ENCODE results near the gene FATE1. TPM values are rescaled to one million over a fixed set of nuclear protein-coding genes. Genes with fewer than 3 reads are reported as not detected.
"Not testable (repeated sequence)": the region's sequence is repeated elsewhere in the genome, so short reads cannot be mapped to it uniquely, and the experiment has no call there.

The FATE1 gene, protein sequence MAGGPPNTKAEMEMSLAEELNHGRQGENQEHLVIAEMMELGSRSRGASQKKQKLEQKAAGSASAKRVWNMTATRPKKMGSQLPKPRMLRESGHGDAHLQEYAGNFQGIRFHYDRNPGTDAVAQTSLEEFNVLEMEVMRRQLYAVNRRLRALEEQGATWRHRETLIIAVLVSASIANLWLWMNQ
- total RNA-seq: not detected
- long read RNA-seq: 0 reads

DNA sequence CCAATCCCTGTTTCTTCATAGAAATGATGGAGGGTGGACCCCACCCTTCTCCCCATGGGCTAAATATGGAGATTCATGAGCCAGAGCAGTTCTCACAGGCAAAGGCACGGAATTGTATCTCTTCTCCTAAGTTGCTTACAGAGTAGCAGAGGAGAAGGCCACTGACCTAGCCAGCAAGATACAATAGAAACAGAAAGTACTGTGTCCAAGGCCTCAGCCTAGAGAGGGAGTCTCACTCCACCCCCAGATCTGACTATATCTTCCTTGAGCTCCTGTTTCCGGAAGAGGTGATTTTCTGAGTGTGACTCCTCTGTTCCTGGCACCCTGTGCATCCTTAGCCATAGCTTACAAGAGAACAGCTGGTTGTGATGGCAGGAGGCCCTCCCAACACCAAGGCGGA, at the start of gene FATE1:
Gene FATE1 (plus strand): TSS at position 284 of the 400 bp plus-strand sequence. CDS start 85 bp downstream, at position 369.
- DNase-seq (ENCODE audit: low spot score): peak; percentile 14

DNA sequence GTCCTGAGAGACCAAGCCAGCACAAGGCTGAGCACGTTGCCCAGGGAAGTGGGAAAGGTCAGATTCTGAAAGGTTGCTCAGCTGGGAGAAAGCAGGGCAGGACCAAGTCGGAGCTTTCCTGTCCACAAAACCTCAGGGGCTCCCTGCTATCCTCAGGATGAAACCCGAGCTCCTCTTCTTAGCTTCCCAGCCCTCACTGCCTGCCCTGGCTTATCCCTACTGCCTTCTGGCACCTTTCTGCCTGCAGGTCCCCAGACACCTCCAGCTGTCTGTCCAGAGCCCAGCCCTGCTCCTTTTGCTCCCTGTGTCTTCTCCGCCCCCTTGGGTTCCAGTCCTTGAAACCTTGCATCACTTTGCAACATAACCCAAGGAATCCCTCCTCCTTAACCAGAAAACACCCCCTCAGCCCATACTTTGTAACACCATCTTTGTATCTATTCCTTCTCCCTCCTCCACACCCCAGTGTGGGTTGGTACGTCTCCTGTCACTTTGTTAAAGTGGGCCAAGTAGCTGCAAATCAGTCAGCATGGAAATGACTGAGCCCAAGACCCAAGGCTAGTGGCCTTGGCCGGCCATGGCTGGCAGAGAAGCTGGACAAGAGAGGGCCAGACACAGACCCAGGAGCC, 40.6 kb upstream of the FATE1 start:
- no peak for DNase-seq (ENCODE audit: low spot score)

DNA sequence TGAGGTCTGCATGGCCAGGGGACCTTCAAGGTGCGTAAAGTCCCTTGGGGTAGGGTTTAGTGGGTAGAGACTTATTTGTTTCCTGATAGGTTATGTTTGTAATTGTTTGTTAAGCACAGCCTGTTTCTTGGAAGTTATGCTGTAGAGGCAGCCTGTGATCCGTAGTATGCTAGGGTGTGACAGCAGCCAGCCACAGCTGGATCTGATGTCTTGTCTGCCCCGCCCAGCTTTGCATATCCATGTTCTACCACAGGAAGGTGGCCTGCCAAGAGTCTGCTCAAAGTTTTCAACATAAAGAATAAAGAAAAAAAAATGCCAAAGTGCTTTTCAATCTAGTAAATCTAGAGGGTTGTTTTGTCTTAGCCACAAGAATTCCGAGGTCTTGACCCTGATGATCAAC, 39.6 kb upstream of the FATE1 start:
- DNase-seq (ENCODE audit: low spot score): no peak

DNA sequence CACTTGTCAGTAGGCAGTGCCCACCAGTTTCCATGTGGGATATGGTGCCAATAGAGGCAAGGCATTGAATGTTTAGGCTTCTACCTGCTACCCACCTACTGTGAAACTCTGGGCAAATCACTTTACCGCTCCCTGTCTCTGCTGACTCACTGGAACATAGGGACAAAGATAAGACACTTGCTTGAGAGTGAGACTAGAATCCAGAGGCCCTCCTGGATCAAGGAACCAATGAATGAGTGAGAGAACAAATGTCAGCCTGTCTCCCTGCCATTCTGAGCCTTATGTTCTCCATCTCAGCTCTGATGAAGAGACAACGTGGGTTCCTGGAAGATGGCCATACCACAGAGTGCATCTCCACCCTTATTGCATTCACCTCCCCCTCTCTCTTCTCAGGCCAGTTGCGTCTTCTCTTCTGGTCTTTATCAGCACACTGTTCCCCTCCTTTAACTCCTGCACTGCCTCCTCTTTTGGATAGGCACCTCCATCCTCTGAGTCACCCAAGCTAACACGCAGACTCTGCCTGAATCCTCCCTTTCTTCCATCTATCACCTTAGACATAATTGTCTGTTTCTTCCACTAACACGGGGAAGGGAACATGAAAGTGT, 35.9 kb upstream of the FATE1 start:
- no peak for DNase-seq (ENCODE audit: low spot score)

DNA sequence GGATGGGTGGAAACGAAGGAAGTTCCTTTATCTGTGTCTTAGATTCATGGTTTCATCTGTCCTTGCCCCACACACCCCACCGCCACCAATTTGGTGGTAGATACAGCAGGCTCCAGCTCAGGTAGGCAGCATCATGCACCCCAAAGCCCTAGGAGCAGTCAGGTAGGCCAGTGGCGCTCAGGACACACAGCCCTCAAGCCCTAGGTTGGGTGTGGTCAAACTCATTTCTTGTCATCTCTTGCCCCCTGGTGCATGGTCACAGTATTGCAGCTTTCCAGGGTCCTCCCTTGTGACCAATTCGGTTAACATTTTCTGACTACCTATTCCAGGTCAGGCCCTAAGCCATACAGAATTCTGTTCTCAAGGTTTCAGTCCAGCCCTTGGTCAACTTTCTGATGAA, 35.0 kb upstream of the FATE1 start:
- no peak for DNase-seq (ENCODE audit: low spot score)

DNA sequence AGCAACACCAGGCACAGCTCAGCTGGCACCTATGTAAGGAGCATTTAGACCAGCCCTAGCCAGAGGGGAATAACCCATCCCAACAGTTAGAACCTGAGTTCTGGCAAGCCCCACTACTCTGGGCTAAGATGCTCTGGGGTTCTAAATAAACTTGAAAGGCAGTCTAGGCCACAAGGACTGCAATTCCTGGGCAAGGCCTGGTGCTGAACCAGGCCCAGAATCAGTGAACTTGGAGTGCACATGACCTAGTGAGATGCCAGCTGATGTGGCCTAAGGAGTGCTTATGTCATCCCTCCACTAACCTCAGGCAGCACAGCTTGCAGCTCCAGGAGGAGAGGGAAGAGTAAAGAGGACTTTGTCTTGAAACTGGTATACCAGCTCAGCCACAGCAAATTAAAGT, 28.2 kb upstream of the FATE1 start:
- DNase-seq (ENCODE audit: low spot score): peak; percentile 51

DNA sequence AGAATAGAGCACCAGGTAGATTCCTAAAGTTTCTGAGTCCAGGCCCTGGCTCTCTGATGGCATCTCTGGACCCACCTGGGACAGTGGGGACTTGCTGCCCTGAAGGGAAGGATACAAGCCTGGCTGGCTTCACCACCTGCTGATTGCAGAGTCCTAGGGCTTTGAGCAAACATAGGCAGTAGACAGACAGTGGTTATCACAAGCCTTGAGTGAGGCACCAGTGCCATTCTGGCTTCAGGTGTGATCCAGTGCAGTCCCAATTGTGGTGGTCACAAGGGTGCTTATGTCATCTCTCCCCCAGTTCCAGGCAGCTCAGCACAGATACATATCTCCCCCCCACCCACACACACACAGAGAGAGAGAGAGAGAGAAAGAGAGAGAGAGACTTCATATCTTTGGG, 27.1 kb upstream of the FATE1 start:
- DNase-seq (ENCODE audit: low spot score): no peak

DNA sequence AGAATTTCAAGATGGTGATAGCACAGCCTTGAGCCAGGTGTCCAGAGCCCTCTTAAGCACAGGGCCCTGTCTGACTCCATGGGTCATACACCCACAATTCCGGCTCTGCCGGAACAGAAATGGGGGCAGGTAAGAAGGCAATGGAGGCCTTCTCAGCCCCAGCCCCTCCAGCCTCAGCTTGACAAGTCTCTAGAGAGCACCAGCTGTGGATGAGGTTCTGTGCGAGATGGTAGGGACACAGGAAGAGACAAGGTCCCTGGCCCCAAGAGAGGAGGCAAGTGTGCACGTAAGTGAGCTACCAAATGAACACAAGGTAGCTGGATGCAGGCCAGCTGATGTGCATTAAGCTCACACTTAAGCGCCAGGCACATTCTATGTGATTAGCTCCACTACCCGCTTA, 23.0 kb upstream of the FATE1 start:
- peak; percentile 78 for DNase-seq (ENCODE audit: low spot score)

DNA sequence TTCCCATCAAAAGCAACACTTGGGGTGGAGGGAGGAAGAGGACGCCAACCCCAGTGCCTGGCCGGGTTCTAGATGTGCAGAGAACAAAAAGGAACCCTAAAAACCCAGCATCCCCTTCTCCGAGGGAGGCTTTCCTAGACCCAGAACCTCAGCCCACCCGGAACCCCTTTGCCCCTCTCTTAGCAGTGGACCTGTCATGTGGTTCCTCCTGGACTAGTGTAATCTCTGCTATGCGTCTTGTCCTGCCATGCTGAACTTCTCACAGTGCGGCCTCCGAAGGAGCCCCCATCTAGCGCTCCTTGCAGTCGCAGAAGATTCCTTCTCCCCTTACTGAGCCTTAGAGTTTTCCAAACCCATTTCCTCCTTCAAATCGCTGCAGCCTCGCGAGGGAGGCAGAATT, 21.7 kb upstream of the FATE1 start:
- DNase-seq (ENCODE audit: low spot score): no peak

DNA sequence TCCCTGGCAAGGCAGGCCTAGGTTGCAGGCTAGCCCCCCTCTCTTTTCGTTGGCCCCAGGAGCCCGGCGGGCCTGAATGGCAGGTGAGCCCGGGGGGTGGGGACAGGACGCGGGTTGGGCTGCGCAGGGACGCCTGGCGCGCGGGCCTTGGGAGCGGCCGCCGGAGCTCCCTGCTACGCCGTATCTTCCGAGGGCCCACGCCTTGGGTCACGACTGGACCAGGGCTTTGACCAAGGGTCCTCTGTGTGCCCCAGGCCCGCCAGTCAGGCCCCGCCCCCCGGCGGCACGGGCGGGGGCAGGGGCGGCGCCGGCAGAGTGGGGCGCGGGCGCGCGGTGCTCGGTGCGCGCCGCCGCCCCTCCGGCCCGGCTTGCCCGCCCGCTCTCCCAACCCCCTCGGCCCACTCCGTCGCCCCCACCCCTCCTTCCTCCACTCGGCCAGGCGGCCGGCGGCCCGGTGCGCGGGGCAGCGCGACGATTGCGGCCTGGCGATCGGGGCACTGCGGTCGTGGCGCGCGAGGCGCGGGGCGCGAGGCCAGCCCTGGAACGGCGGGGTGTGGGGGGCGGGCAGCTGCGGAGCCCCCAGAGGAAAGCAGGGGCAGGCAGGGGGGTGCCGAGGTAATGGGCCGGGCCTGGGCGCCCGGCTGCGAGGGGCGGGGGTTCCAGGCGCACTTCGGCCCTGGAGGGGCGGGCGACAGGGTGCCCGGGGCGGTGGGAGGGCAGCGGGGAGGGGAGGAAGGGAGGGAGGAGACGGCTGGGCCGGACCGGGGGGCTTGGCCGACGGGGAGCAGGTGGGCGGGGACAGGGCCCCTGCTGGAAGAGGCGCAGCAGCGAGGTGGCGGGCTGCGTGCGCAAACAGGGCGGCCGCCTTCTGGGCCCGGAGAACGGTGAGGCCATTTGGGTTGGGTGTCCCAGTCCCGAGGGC, 20.9 kb upstream of the FATE1 start, which contains the start of gene PRRG3:
Gene PRRG3 (plus strand): TSS at position 798 of the 922 bp plus-strand sequence. CDS start 3,357 bp downstream, outside the sequence.
- peak; percentile 88 for DNase-seq (ENCODE audit: low spot score)

DNA sequence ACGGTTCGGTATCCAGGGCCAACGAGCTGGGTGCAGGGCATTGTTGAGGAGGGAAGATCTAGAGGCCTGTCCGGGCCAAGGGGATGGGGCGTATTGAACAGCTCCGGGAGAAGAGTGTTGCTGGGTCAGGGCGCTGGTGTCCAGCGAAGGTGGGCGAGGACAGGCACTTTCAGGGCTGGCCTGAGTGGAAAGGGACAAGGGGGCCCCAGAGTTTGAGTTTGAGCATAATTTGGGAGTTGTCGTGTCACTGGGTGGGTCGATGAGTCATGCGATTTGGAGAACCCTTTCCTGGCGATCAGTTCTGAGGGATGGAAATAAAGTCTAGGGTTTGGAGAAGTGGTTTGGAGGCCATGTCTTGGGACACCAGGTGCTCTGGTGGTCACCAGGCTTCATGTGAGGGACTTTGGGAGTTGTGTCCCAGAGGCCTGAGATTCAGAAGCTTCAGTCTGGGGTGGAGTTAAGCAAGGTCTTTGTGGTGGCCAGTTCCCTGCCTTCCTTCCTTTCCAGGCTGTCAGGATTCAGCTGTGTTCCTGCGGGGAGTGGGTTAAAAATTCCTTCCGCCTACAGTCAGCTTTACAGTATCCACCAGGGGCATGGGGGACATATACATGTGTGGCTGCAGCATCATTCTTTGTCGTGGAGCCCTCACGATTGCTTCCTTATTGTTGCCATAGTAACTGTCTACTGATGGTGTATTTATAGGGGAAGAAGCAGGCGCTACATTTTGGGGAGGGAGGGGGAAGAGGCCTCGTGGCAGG, 20.1 kb upstream of the FATE1 start:
- DNase-seq (ENCODE audit: low spot score): peak; percentile 45

DNA sequence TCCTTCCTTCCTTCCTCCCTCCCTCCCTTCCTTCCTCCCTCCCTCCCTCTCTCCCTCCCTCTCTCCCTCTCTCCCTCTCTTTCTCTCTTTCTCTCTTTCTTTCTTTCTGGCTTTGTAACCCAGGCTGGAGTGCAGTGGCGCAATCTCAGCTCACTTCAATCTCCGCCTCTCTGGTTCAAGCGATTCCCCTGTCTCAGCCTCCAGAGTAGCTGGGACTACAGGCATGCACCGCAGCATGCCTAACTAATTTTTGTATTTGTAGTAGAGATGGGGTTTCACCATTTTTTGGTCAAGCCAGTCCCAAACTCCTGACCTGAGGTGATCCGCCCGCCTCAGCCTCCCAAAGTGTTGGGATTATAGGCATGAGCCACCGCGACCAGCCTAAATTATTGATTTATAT, 18.8 kb upstream of the FATE1 start:
- DNase-seq (ENCODE audit: low spot score): not testable (repeated sequence)

DNA sequence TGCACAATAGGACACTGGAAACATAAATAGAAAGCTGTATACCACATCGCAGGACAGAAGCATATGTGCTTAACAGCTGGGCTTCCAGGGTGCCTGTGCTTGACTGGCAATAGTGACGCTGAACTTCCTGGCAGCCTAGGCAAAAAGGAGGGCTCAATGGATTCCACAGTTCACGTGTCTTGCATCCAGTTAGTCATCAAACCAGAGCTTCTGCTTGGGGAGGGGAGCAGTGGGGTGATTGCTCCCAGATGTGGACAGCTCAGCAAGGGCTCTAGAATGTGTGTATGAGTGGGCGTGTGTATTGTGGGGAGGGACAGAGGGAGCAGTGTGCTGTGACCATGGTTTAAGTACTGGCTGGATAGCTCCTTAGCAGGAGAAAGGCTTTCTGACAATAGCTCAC, 18.3 kb upstream of the FATE1 start:
- no peak for DNase-seq (ENCODE audit: low spot score)

DNA sequence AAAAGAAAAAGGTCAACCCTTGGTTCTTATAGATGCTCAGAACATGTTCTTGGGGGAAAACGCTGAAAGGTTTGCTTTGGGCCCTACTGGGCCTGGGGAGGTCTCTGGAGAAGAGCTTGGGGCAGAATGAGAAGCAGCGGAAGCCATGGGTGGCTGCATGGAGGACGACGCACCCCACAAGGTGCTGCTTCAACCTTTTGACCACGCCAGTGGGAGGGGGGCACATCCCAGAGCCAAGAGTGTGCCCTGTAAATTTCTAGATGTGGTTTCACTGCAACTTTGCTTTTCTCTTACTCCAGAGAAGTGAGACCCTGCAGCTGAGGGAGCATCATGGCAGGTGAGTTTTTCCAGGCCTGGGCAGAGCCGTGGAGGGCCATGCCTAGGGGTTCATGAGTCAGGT, 17.4 kb upstream of the FATE1 start:
- peak; percentile 51 for DNase-seq (ENCODE audit: low spot score)

DNA sequence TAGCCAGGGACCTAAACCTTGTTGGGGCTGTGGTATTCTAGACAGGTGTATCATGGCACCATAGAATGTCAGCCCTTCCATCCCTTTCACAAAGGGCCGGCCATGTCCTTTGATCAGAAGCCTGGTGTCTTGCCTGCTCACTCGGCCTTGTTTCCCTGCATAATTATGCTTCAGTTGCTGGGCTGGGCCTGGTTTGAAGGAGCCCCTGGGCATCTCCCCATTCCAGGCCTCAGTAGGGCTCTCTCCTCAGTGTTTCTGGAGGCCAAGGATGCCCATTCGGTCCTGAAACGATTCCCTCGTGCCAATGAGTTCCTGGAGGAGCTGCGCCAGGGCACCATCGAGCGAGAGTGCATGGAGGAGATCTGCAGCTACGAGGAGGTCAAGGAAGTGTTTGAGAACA, 16.1 kb upstream of the FATE1 start:
- peak; percentile 80 for DNase-seq (ENCODE audit: low spot score)

DNA sequence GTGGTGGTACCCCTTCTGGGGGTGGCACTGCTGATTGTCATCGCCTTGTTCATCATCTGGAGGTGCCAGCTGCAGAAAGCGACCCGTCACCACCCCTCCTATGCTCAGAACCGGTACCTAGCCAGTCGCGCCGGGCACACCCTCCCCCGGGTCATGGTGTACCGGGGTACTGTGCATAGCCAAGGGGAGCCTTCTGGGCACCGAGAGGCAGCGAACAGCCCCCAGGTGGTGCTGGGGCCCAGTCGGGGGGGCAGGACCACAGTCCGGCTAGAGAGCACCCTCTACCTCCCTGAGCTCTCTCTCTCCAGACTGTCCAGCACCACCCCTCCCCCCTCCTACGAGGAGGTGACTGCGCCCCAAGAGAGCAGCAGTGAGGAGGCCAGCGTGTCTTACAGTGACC, 15.3 kb upstream of the FATE1 start:
- DNase-seq (ENCODE audit: low spot score): peak; percentile 77

DNA sequence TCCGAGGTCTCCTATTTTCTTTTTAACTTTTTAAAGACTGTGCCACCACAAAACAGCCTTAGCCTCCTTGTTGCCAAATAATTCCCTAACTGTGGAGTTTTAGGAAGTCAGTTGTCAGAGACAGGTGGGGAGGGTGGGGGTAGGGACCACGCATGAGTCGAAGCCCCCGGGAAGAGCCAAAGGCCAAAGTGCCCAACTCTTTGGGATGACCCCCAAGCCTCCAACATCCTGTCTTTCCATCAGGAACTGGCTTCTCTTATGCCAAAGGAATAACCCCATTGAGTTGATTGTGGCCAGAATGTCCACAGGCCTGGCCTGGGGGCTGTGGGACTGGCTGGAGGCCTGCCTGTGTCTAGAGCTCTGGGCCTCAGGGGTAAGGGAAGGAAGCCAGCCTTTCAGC, 14.8 kb upstream of the FATE1 start:
- no peak for DNase-seq (ENCODE audit: low spot score)

DNA sequence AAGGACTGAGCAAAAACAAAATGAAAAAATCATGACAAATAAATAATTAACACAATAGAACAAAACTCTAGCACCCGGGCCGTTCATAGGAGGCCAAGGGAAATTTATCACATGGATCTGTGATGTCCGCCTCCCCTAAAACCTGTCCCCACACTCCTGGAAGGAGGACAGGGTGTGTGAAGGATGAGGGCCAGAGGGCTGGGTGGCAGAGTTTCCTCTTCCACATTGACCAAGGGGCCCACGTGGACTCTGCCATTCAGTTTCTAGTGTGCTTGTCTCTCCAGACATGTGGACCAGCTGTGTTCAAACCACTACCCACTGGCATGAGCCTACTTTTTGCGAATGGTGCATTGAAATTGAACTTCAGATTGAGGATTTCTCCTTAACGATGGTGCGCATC, 14.3 kb upstream of the FATE1 start:
- no peak for DNase-seq (ENCODE audit: low spot score)

DNA sequence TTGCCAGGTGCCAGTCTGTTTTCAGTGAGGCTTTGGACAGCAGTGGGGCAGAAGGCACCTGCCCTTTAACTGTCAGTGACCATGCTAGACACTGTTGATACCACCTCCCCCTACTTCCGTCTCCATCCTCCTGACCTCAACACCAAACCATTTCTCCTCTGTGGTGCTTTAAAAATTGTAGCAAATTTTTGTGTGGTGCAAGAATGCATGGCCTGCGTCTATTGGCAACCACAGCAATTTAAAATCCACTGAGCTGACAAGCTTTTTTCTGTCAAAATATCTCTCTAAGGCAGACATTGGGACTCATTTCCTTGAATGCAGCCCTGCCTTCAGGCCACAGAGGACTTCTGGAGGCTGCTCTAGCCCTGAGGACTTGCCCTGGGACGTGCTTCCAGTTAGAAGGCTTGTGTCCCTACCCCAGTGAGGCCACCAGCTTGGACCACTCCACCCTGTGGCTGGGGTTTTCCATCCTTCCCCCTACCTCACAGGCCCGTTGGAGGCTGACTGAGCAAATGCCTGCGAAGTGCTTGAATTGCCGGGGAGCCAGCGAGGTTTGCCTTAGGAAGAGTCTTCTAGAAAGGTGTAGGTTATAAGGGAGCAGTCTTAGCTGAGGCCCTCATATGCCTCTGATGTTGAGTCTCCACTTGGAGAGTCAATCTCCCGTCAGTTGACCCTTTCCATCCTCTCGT, 13.7 kb upstream of the FATE1 start:
- DNase-seq (ENCODE audit: low spot score): peak; percentile 49

DNA sequence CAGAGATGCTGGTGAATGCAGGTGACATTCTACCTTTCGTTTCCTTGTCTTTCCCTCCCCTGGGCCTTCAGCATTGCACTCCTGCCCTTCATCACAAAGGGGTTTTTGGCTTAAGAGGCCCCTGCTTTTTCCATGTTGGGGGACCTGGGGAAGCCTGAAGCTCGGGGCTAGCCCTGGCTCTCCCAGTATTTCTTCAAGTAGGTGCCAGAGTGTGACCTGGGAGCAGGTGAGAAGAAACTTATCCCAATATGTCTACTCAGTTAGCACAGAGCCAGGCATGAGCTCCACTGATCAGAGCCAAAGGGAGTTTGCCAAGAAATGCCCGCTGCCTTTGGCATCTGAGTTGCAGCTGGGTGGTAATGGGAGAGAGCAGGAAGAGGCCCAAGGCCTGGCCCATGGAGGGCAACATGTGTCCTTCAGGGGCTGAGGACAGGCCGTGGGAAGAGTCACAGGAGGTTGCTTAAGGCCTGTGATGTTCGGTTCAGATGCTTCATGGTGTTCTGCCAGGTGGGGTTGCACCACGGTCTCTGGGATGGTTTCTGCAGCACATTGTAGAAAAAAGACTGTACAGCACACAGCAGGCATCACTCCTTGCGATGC, 13.0 kb upstream of the FATE1 start:
- peak; percentile 49 for DNase-seq (ENCODE audit: low spot score)
